AG04450 (cell line): ENCODE data around the gene ANKRD18A. TPM values are rescaled to one million over a fixed set of nuclear protein-coding genes. Genes with fewer than 3 reads are reported as not detected.

Experiments
- CTCF ChIA-PET: fragments of 300-600, 350-600 bp; formaldehyde crosslinking; extraction: SDS; loops from one replicate; lab custom pipeline; 2022; ENCODE audit warnings: antibody characterized with exemption, inconsistent platforms; lab: Charles Lee
- POLR2A ChIA-PET: fragments of 350-600 bp; formaldehyde crosslinking; extraction: SDS; loops from one replicate; lab custom pipeline; 2021; ENCODE audit warnings: antibody characterized with exemption, inconsistent platforms; lab: Yijun Ruan, JAX
- DNase-seq: peaks from one replicate; pipeline ENCODE4 v3.0.0-alpha.2; 2011; ENCODE audit warnings: low read depth, low spot score
- H3K27ac ChIP-seq: one replicate; pipeline ENCODE4 v1.5.1; 2012; ENCODE audit warnings: low read depth, low read length, control low read depth
- H3K27me3 ChIP-seq: one replicate; pipeline ENCODE4 v1.6.0; 2012; ENCODE audit warnings: low read length; ENCODE audit not compliant: control insufficient read depth, insufficient read depth
- H3K4me3 ChIP-seq: 2 replicates; pipeline ENCODE4 v1.5.1; 2011; ENCODE audit warnings: mild to moderate bottlenecking, low read depth, low read length, control low read depth
- H3K9me3 ChIP-seq: 2 replicates; pipeline ENCODE4 v1.5.1; 2012; ENCODE audit warnings: low read length; ENCODE audit not compliant: control insufficient read depth, insufficient read depth
- CTCF ChIP-seq: IDR thresholded peaks from 2 replicates; pipeline ENCODE4 v1.5.1; 2011; ENCODE audit warnings: low read depth, low read length, control low read depth, inconsistent platforms
- polyA minus RNA-seq: library from RNA; depleted of rRNA, polyadenylated mRNA; stranded (reverse); fragments of >200 nt; gene quantifications from 2 replicates; pipeline ENCODE4 v1.2.3, GENCODE V29; 2011; rRNA and poly(A)+ RNA removed
- polyA plus RNA-seq: library from polyadenylated mRNA; depleted of rRNA; stranded (reverse); fragments of >200 nt; gene quantifications from 2 replicates; pipeline ENCODE4 v1.2.3, GENCODE V29; 2011; rRNA removed

Gene ANKRD18A
- polyA plus RNA-seq (0.31 TPM in 1 of 2 replicates, not detected in the other), polyA minus RNA-seq (1.9 TPM in 1 of 2 replicates, not detected in the other)

GRCh38 chr9:38620483-38621433 lies at the start of gene ANKRD18A:
Gene ANKRD18A (minus strand): TSS chr9:38620596. CDS start chr9:38620285, 311 bp downstream.
- H3K27me3 ChIP-seq = peaks cover 43% of the 10 kb centered on the region
- DNase-seq = peak; percentile 29
- CTCF ChIA-PET = interaction anchor here (0.9 kb wide), 1 partner anchor 24 kb away, joined by 3 read pairs; no protein-coding TSS in a partner anchor
- H3K4me3 ChIP-seq = peak within 1 kb of the TSS; percentile 46
- no peak within 1 kb of the TSS for H3K27ac ChIP-seq
- POLR2A ChIA-PET = no interaction called here
- peaks cover 7% of the 10 kb centered on the region; the same call in 1 of the 2 replicates for H3K9me3 ChIP-seq
- TF ChIP-seq CTCF = peak; percentile 69

- H3K4me3 ChIP-seq = no peak overlapping the region
- TF ChIP-seq CTCF = no peak
- no peaks in the 10 kb centered on the region for H3K9me3 ChIP-seq
- ChIA-PET POLR2A (no interaction called here), CTCF (no interaction called here)
- no peak for DNase-seq
- no peak overlapping the region for H3K27ac ChIP-seq
- H3K27me3 ChIP-seq = no peaks in the 10 kb centered on the region
Measured at GRCh38 chr9:38668791-38669466, 48.5 kb upstream of the ANKRD18A start.

- Histone ChIP-seq H3K27ac (no peak overlapping the region), H3K4me3 (no peak overlapping the region), H3K27me3 (no peaks in the 10 kb centered on the region), H3K9me3 (no peaks in the 10 kb centered on the region)
- peak; percentile 52 for TF ChIP-seq CTCF
- DNase-seq = no peak
- CTCF ChIA-PET = interaction anchor here (1.4 kb wide), 1 partner anchor 9 kb away, joined by 3 read pairs; no protein-coding TSS in a partner anchor
- POLR2A ChIA-PET = no interaction called here
Measured at GRCh38 chr9:38662763-38663593, 42.6 kb upstream of the ANKRD18A start.

- Histone ChIP-seq H3K27me3 (no peaks in the 10 kb centered on the region), H3K4me3 (no peak overlapping the region), H3K9me3 (no peaks in the 10 kb centered on the region), H3K27ac (no peak overlapping the region)
- TF ChIP-seq CTCF = no peak
- ChIA-PET CTCF (no interaction called here), POLR2A (no interaction called here)
- no peak for DNase-seq
Measured at GRCh38 chr9:38659538-38659937, 39.1 kb upstream of the ANKRD18A start.
